DND-41 (cell line): ENCODE results near the gene CDH12.

Source experiments
- ATAC-seq: fragments of 200-7000 bp; cut with Tn5 transposase; 3 replicates; pipeline ENCODE4 v1.9.1; 2021; ENCODE audit warnings: low read depth; ENCODE audit not compliant: insufficient read depth
- DNase-seq: peaks from one replicate; pipeline ENCODE4 v3.0.0-alpha.2; 2020
- H2AFZ ChIP-seq: 2 replicates; pipeline ENCODE4 v1.6.0; 2012; ENCODE audit warnings: low read depth, low read length
- H3K27ac ChIP-seq: 2 replicates; pipeline ENCODE4 v1.5.1; 2012; ENCODE audit warnings: low read length, inconsistent platforms
- H3K27me3 ChIP-seq: fragments of 200-600 bp; sonication (generic); 2 replicates; pipeline ENCODE4 v1.6.0; 2012; ENCODE audit warnings: low read length, mild to moderate bottlenecking, inconsistent platforms; ENCODE audit not compliant: insufficient read depth, poor library complexity
- H3K36me3 ChIP-seq: 2 replicates; pipeline ENCODE4 v1.5.1; 2012; ENCODE audit warnings: low read length, inconsistent platforms; ENCODE audit not compliant: insufficient read depth
- H3K4me1 ChIP-seq: 2 replicates; pipeline ENCODE4 v1.5.1; 2012; ENCODE audit warnings: mild to moderate bottlenecking, low read length; ENCODE audit not compliant: insufficient read depth
- H3K4me2 ChIP-seq: 2 replicates; pipeline ENCODE4 v1.6.0; 2012; ENCODE audit warnings: mild to moderate bottlenecking, moderate library complexity, low read length, inconsistent platforms; ENCODE audit not compliant: insufficient read depth
- H3K4me3 ChIP-seq, 2 experiments: fragments of 200-600 bp in 1 of 2; shearing (Covaris generic) in 1 of 2; 2 replicates each; pipeline ENCODE4 v1.5.1; 2012 to 2016; ENCODE audit warnings: inconsistent platforms in 2 of 2, low read length in 2 of 2, mild to moderate bottlenecking in 2 of 2, low read depth in 1 of 2, moderate library complexity in 1 of 2
- H3K79me2 ChIP-seq: 2 replicates; pipeline ENCODE4 v1.6.0; 2012; ENCODE audit warnings: low read length, inconsistent platforms; ENCODE audit not compliant: insufficient read depth
- H3K9ac ChIP-seq: 2 replicates; pipeline ENCODE4 v1.6.0; 2012; ENCODE audit warnings: low read depth, mild to moderate bottlenecking, inconsistent platforms, low read length, moderate library complexity
- H3K9me3 ChIP-seq: 2 replicates; pipeline ENCODE4 v1.5.1; 2012; ENCODE audit warnings: low read length, moderate library complexity, mild to moderate bottlenecking, inconsistent platforms; ENCODE audit not compliant: insufficient read depth, severe bottlenecking
- H4K20me1 ChIP-seq: 2 replicates; pipeline ENCODE4 v1.6.0; 2012; ENCODE audit warnings: low read length; ENCODE audit not compliant: insufficient read depth
- EZH2 ChIP-seq: IDR thresholded peaks from 3 replicates; pipeline ENCODE4 v1.6.1; 2012; ENCODE audit warnings: borderline replicate concordance, low read depth, mild to moderate bottlenecking, moderate library complexity, low read length, inconsistent platforms; ENCODE audit not compliant: severe bottlenecking
- TF ChIP-seq, protein P1 (sequence below): IDR thresholded peaks from 2 replicates; pipeline ENCODE4 v1.5.1; 2012; ENCODE audit warnings: borderline replicate concordance, low read length, moderate library complexity, mild to moderate bottlenecking; ENCODE audit not compliant: poor library complexity, severe bottlenecking; ENCODE audit errors: extremely low read depth

Gene CDH12

GRCh38 chr5:22591461-22591860, 261.7 kb downstream of the CDH12 start:
- TF ChIP-seq, protein P1, sequence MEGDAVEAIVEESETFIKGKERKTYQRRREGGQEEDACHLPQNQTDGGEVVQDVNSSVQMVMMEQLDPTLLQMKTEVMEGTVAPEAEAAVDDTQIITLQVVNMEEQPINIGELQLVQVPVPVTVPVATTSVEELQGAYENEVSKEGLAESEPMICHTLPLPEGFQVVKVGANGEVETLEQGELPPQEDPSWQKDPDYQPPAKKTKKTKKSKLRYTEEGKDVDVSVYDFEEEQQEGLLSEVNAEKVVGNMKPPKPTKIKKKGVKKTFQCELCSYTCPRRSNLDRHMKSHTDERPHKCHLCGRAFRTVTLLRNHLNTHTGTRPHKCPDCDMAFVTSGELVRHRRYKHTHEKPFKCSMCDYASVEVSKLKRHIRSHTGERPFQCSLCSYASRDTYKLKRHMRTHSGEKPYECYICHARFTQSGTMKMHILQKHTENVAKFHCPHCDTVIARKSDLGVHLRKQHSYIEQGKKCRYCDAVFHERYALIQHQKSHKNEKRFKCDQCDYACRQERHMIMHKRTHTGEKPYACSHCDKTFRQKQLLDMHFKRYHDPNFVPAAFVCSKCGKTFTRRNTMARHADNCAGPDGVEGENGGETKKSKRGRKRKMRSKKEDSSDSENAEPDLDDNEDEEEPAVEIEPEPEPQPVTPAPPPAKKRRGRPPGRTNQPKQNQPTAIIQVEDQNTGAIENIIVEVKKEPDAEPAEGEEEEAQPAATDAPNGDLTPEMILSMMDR: no peak
- no peak for TF ChIP-seq EZH2
- no peaks in the 10 kb centered on the region for H4K20me1 ChIP-seq
- no peak overlapping the region for H3K4me3 ChIP-seq
- H3K27me3 ChIP-seq: no peaks in the 10 kb centered on the region
- no peaks in the 10 kb centered on the region for H3K36me3 ChIP-seq
- ATAC-seq (no peak), DNase-seq (no peak)
- no peaks in the 10 kb centered on the region for H3K4me1 ChIP-seq
- H3K27ac ChIP-seq: no peak overlapping the region
- H3K79me2 ChIP-seq: no peaks in the 10 kb centered on the region
- H2AFZ ChIP-seq: no peak overlapping the region
- no peak overlapping the region for H3K4me2 ChIP-seq
- H3K9ac ChIP-seq: no peak overlapping the region
- no peaks in the 10 kb centered on the region for H3K9me3 ChIP-seq

- H3K79me2 ChIP-seq: no peaks in the 10 kb centered on the region
- H3K4me2 ChIP-seq: no peak overlapping the region
- H3K27me3 ChIP-seq: no peaks in the 10 kb centered on the region
- H3K4me1 ChIP-seq: no peaks in the 10 kb centered on the region
- TF ChIP-seq, protein P1: no peak
- TF ChIP-seq EZH2: no peak
- H3K4me3 ChIP-seq: no peak overlapping the region
- H4K20me1 ChIP-seq: no peaks in the 10 kb centered on the region
- H3K27ac ChIP-seq: no peak overlapping the region
- ATAC-seq (no peak), DNase-seq (no peak)
- H3K9ac ChIP-seq: no peak overlapping the region
- no peak overlapping the region for H2AFZ ChIP-seq
- no peaks in the 10 kb centered on the region for H3K36me3 ChIP-seq
- no peaks in the 10 kb centered on the region for H3K9me3 ChIP-seq
Measured at GRCh38 chr5:22590677-22591268, 262.4 kb downstream of the CDH12 start.

- no peak for TF ChIP-seq EZH2
- TF ChIP-seq, protein P1: no peak
- H3K9ac ChIP-seq: no peak overlapping the region
- DNase-seq: no peak
Measured at GRCh38 chr5:22577711-22578110, 275.4 kb downstream of the CDH12 start.

More at GRCh38 chr5:22577711-22578110, 275.4 kb downstream of the CDH12 start:
- no peak overlapping the region for H3K27ac ChIP-seq
- H3K4me2 ChIP-seq: no peak overlapping the region
- no peaks in the 10 kb centered on the region for H3K27me3 ChIP-seq
- H3K79me2 ChIP-seq: no peaks in the 10 kb centered on the region
- H2AFZ ChIP-seq: no peak overlapping the region
- ATAC-seq: no peak
- H3K9me3 ChIP-seq: no peaks in the 10 kb centered on the region
- H3K4me3 ChIP-seq: no peak overlapping the region
- H3K4me1 ChIP-seq: no peaks in the 10 kb centered on the region
- no peaks in the 10 kb centered on the region for H4K20me1 ChIP-seq
- no peaks in the 10 kb centered on the region for H3K36me3 ChIP-seq
